ENCODE data around the gene CD74. TPM values are rescaled to one million over a fixed set of nuclear protein-coding genes. Genes with fewer than 3 reads are reported as not detected.

Gene CD74
- total and polyA plus RNA-seq, 2 of the 8 experiments (the other 6 are each of a cell fraction or from before 2014, with no cell fraction given) = 45.9 to 61.0 TPM

DNA sequence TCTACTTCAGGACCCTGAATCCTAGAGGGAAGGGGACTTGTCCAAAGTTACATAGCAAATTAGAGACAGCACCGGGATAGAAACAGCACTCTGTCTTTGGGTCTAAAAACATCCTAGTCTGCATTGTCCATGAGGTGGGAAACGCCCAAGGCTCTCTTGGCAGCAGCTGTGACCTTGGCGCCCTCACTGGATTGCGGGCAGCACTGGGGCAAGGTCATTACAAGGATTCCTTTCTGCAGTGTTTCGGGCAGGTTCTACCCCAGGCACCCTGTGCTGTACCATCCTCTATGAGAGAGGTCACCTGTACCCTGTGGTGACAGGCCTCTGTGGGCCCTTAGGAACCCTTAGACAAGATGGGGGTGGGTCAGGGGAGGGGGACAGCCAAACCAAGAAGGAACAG, 8.6 kb downstream of the CD74 start:
- Histone ChIP-seq H2BK5ac (ENCODE audit: low read depth, low read length) (no peak overlapping the region), H2AFZ (ENCODE audit: low read length) (no peak overlapping the region), H3K27me3 (replicated peaks in 1 of 4; ENCODE audit: control insufficient read depth in 3 of 4, extremely low read depth in 1 of 4, insufficient read depth in 3 of 4, low read length in 3 of 4) (no peaks in the 10 kb centered on the region), H3K4ac (replicated peaks; ENCODE audit: insufficient read length, low read depth, low read length) (no peak overlapping the region), H3K18ac (ENCODE audit: extremely low read depth, low read length) (no peak overlapping the region), H3K79me2 (ENCODE audit: control insufficient read depth in 1 of 2, insufficient read depth in 2 of 2, low read length in 2 of 2) (no peaks in the 10 kb centered on the region), H3K56ac (replicated peaks; ENCODE audit: insufficient read length, low read depth, low read length) (no peak overlapping the region), H3K23ac (ENCODE audit: insufficient read length) (no peak overlapping the region), H3K27ac (ENCODE audit: low read depth, low read length) (no peak overlapping the region), H3K9ac (replicated peaks in 1 of 4; ENCODE audit: extremely low read depth in 1 of 4, low read depth in 3 of 4, low read length in 3 of 4) (no peak overlapping the region), H2BK120ac (replicated peaks; ENCODE audit: low read depth, low read length) (no peak overlapping the region), H2BK12ac (ENCODE audit: low read depth, low read length) (no peak overlapping the region), H4K20me1 (replicated peaks in 1 of 2; ENCODE audit: control insufficient read depth in 1 of 2, insufficient read depth in 2 of 2, low read length in 2 of 2) (peaks cover 6 to 8% of the 10 kb centered on the region in 2 experiments), H2BK20ac (ENCODE audit: low read length) (no peak overlapping the region), H4K5ac (ENCODE audit: insufficient read length, low read depth, low read length) (no peak overlapping the region), H3K23me2 (ENCODE audit: low read depth, low read length) (no peaks in the 10 kb centered on the region), H3K4me2 (ENCODE audit: insufficient read depth in 1 of 2, low read depth in 2 of 2, low read length in 2 of 2) (no peak overlapping the region), H2AK5ac (ENCODE audit: low read depth, low read length) (no peak overlapping the region), H2BK15ac (ENCODE audit: low read length) (no peak overlapping the region), H3K14ac (ENCODE audit: insufficient read length) (no peak overlapping the region), H3K4me1 (replicated peaks in 1 of 4; ENCODE audit: control insufficient read depth in 3 of 4, insufficient read depth in 4 of 4, low read length in 3 of 4) (peaks cover 0 to 4% (median under 1%) of the 10 kb centered on the region in 4 experiments; a peak in 3 of 7 replicates), H3K4me3 (ENCODE audit: extremely low read depth in 1 of 4, insufficient read depth in 2 of 4, low read depth in 3 of 4, low read length in 4 of 4) (no peak overlapping the region), H3K79me1 (ENCODE audit: low read depth, low read length) (no peaks in the 10 kb centered on the region), H4K91ac (replicated peaks; ENCODE audit: insufficient read length, low read length) (no peak overlapping the region), H3K9me3 (ENCODE audit: insufficient read depth in 2 of 2, low read depth in 1 of 2, low read length in 1 of 2) (no peaks in the 10 kb centered on the region), H3K36me3 (ENCODE audit: control insufficient read depth in 2 of 4, insufficient read depth in 4 of 4, low read length in 3 of 4) (peaks cover 11 to 36% (median 24%) of the 10 kb centered on the region in 4 experiments), H4K8ac (ENCODE audit: extremely low read depth, insufficient read depth, low read length) (no peak overlapping the region)
- ChIA-PET CTCF (ENCODE audit: partially characterized antibody) (interaction anchor here (1.0 to 16.9 kb wide), 7 partner anchors 9 to 148 kb away, joined by 3 to 274 read pairs (median 10); no protein-coding TSS in a partner anchor), POLR2A (ENCODE audit: partially characterized antibody) (interaction anchor here (0.6 to 19.1 kb wide), 11 partner anchors 7 to 950 kb away, joined by 3 to 455 read pairs (median 5); partner anchors contain the start of genes CD74, RPS14 and TCOF1)
- DNase-seq (ENCODE audit: low read depth in 1 of 2, low spot score in 2 of 2) (no peak), FAIRE-seq (no peak)
- TF ChIP-seq RNF2 (IDR thresholded peaks at IDR 0.05; ENCODE audit: borderline replicate concordance, low read depth, low read length, missing control alignments, poor library complexity, severe bottlenecking) (no peak), RXRA (IDR thresholded peaks at IDR 0.05; ENCODE audit: insufficient read depth, low read depth, low read length) (no peak)
- 86% methylated on average over 5 of the region's 5 CpGs; no CpG with 5 or more reads in 1 of the 2 experiments for WGBS, 2 experiments (ENCODE audit: extremely low coverage in 1 of 2, insufficient coverage in 1 of 2, insufficient read length in 1 of 2, insufficient replicate concordance in 2 of 2, low coverage in 1 of 2, low lambda C conversion rate in 2 of 2, missing lambda C conversion rate in 1 of 2)
